Caco-2 (cell line): ENCODE measurements around the gene IL12RB1. TPM values are rescaled to one million over a fixed set of nuclear protein-coding genes. Genes with fewer than 3 reads are reported as not detected.

Experiments
- BruUV-seq: library from RNA; stranded (reverse); fragments of 400-500 nt; replicated peaks from 2 replicates; lab custom pipeline; 2021; lab: Mats Ljungman, UMichigan
- CTCF ChIA-PET: fragments of 300-600 bp; sonication (Branson Sonifier 250); formaldehyde crosslinking; loops from one replicate; lab custom pipeline; 2022; ENCODE audit warnings: antibody characterized with exemption; lab: Charles Lee
- POLR2A ChIA-PET: fragments of 300-600 bp; sonication (Branson Sonifier 250); formaldehyde crosslinking; loops from one replicate; lab custom pipeline; 2022; ENCODE audit warnings: antibody characterized with exemption; lab: Charles Lee
- DNase-seq, 2 experiments: peaks; one replicate each; pipeline versions ENCODE4 v3.0.0 to v3.0.0-alpha.2; 2020 to 2022
- H3K27me3 ChIP-seq: replicated peaks from 2 replicates; pipeline ENCODE4 v1.6.0; 2011; ENCODE audit warnings: low read length; ENCODE audit not compliant: control insufficient read depth, insufficient read depth
- H3K36me3 ChIP-seq: 2 replicates; pipeline ENCODE4 v1.5.1; 2011; ENCODE audit warnings: low read length; ENCODE audit not compliant: control insufficient read depth, insufficient read depth
- H3K4me1 ChIP-seq: fragments of 250-450 bp; sonication (Bioruptor Pico); 2 replicates; pipeline ENCODE4 v1.5.1; 2020; ENCODE audit warnings: mild to moderate bottlenecking
- H3K4me3 ChIP-seq: 2 replicates; pipeline ENCODE4 v1.5.1; 2011; ENCODE audit warnings: low read depth, mild to moderate bottlenecking, control low read depth, low read length
- H3K9me3 ChIP-seq: fragments of 250-450 bp; sonication (Bioruptor Pico); 2 replicates; pipeline ENCODE4 v1.5.1; 2020; ENCODE audit warnings: mild to moderate bottlenecking, moderate library complexity
- H3K27ac Mint-ChIP-seq: one replicate; pipeline ENCODE4 v1.8.0; 2022; ENCODE audit warnings: mixed read lengths; ENCODE audit not compliant: unreplicated experiment
- H3K27me3 Mint-ChIP-seq: one replicate; pipeline ENCODE4 v1.8.0; 2022; ENCODE audit warnings: mixed read lengths; ENCODE audit not compliant: insufficient read depth, unreplicated experiment
- H3K36me3 Mint-ChIP-seq: one replicate; pipeline ENCODE4 v1.8.0; 2022; ENCODE audit warnings: mild to moderate bottlenecking, mixed read lengths; ENCODE audit not compliant: insufficient read depth, unreplicated experiment
- H3K4me1 Mint-ChIP-seq: one replicate; pipeline ENCODE4 v1.8.0; 2022; ENCODE audit warnings: low read depth, mixed read lengths; ENCODE audit not compliant: unreplicated experiment
- H3K4me3 Mint-ChIP-seq: one replicate; pipeline ENCODE4 v1.8.0; 2022; ENCODE audit warnings: mild to moderate bottlenecking, moderate library complexity, mixed read lengths; ENCODE audit not compliant: unreplicated experiment
- H3K9me3 Mint-ChIP-seq: one replicate; pipeline ENCODE4 v1.8.0; 2022; ENCODE audit warnings: mixed read lengths; ENCODE audit not compliant: unreplicated experiment
- CTCF ChIP-seq, 2 experiments: fragments of 200-600 bp in 1 of 2; IDR thresholded peaks; 1 replicate in 1 of 2; 2 replicates in 1 of 2; pipeline versions ENCODE4 v1.5.1 to v1.8.0; 2011 to 2022; ENCODE audit warnings: antibody characterized with exemption in 1 of 2, control low read depth in 1 of 2, inconsistent platforms in 1 of 2, low read depth in 1 of 2, low read length in 1 of 2, mild to moderate bottlenecking in 1 of 2, moderate library complexity in 1 of 2; ENCODE audit not compliant: insufficient read depth in 1 of 2, severe bottlenecking in 1 of 2, unreplicated experiment in 1 of 2
- intact Hi-C: fragments of 100-400 bp; cut with micrococcal nuclease; formaldehyde crosslinking; loops from one replicate; pipeline ENCODE4 v1.10.0; 2022; ENCODE audit not compliant: unreplicated experiment
- total RNA-seq: library from RNA; stranded (reverse); gene quantifications from 2 replicates; pipeline ENCODE4 v1.2.3, GENCODE V29; 2022

Gene IL12RB1
- total RNA-seq, 1 experiment from 2014 or later = not detected

GRCh38 chr19:18021121-18021755 lies 65.5 kb downstream of the IL12RB1 start:
- Histone ChIP-seq H3K4me3 (no peak overlapping the region), H3K36me3 (no peaks in the 10 kb centered on the region), H3K27me3 (no peaks in the 10 kb centered on the region), H3K9me3 (no peaks in the 10 kb centered on the region), H3K4me1 (no peaks in the 10 kb centered on the region)
- BruUV-seq = no TSS peak
- no peak for DNase-seq
- Mint-ChIP-seq H3K9me3 (no peaks in the 10 kb centered on the region), H3K27ac (no peak overlapping the region), H3K36me3 (peaks cover 5% of the 10 kb centered on the region), H3K4me1 (peaks cover 6% of the 10 kb centered on the region), H3K4me3 (no peak overlapping the region), H3K27me3 (no peaks in the 10 kb centered on the region)
- POLR2A ChIA-PET = no interaction called here
- no peak for TF ChIP-seq CTCF (IDR thresholded peaks at IDR 0.05; ENCODE audit: insufficient read depth in 1 of 2, low read depth in 1 of 2, low read length in 1 of 2, severe bottlenecking in 1 of 2, unreplicated experiment in 1 of 2)
- CTCF ChIA-PET = interaction anchor here (0.6 kb wide), 1 partner anchor 1258 kb away, joined by 3 read pairs; no protein-coding TSS in a partner anchor
- intact Hi-C loops = no loop called here

- Mint-ChIP-seq H3K36me3 (peaks cover 5% of the 10 kb centered on the region), H3K27ac (no peak overlapping the region), H3K27me3 (no peaks in the 10 kb centered on the region), H3K9me3 (no peaks in the 10 kb centered on the region), H3K4me1 (peaks cover 6% of the 10 kb centered on the region), H3K4me3 (no peak overlapping the region)
- DNase-seq = no peak
- no peak for TF ChIP-seq CTCF (IDR thresholded peaks at IDR 0.05; ENCODE audit: insufficient read depth in 1 of 2, low read depth in 1 of 2, low read length in 1 of 2, severe bottlenecking in 1 of 2, unreplicated experiment in 1 of 2)
- intact Hi-C loops = no loop called here
- Histone ChIP-seq H3K4me1 (no peaks in the 10 kb centered on the region), H3K4me3 (no peak overlapping the region), H3K9me3 (no peaks in the 10 kb centered on the region), H3K27me3 (no peaks in the 10 kb centered on the region), H3K36me3 (no peaks in the 10 kb centered on the region)
- ChIA-PET CTCF (interaction anchor here (0.6 to 0.7 kb wide), 2 partner anchors 221 to 1257 kb away, joined by 3 to 5 read pairs; no protein-coding TSS in a partner anchor), POLR2A (no interaction called here)
- no TSS peak for BruUV-seq
Measured at GRCh38 chr19:18020212-18021085, 66.3 kb downstream of the IL12RB1 start.

- DNase-seq = no peak
- ChIA-PET CTCF (interaction anchor here (0.6 kb wide), 1 partner anchor 67 kb away, joined by 9 read pairs; no protein-coding TSS in a partner anchor), POLR2A (no interaction called here)
- Histone ChIP-seq H3K9me3 (no peaks in the 10 kb centered on the region), H3K27me3 (no peaks in the 10 kb centered on the region), H3K4me3 (no peak overlapping the region), H3K4me1 (peaks cover 9% of the 10 kb centered on the region), H3K36me3 (peaks cover 1% of the 10 kb centered on the region)
- Mint-ChIP-seq H3K27me3 (no peaks in the 10 kb centered on the region), H3K9me3 (no peaks in the 10 kb centered on the region), H3K4me3 (no peak overlapping the region), H3K36me3 (peaks cover 17% of the 10 kb centered on the region), H3K27ac (no peak overlapping the region), H3K4me1 (peaks cover 11% of the 10 kb centered on the region)
- TF ChIP-seq CTCF (IDR thresholded peaks at IDR 0.05; ENCODE audit: insufficient read depth in 1 of 2, low read depth in 1 of 2, low read length in 1 of 2, severe bottlenecking in 1 of 2, unreplicated experiment in 1 of 2) = no peak
- intact Hi-C loops = no loop called here
- BruUV-seq = no TSS peak
Measured at GRCh38 chr19:18017275-18018083, 69.3 kb downstream of the IL12RB1 start.
